Measurements from ENCODE around the gene EME1.
A peak's percentile ranks its signal among the peaks of the same experiment; 100 is the strongest.

EME1 gene

GRCh38 chr17:50363217-50364060 is 9.6 kb upstream of the EME1 start:
- DNase-seq (ENCODE audit: low spot score): no peak

GRCh38 chr17:50364061-50364458 is 9.0 kb upstream of the EME1 start:
- no peak for DNase-seq (ENCODE audit: low spot score)

DNA sequence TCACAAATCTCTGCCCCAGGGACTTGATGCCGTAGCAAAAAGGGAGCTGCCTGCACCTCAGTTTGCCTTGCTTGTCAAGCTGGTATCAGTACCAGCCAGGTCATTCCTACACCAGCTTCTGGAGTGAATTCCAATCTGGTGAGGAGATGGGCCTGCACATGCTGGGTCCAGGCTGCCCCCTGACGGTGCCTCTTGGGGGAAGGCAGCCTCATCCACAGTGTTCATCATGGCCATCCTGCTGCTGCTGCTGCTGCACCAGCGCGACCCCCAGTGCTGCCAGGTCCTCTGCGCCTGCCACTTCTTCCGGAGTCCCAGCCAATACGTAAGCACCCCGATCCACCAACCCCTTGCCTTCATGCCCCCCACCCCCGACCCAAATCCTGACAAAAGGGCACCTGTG is 8.3 kb upstream of the EME1 start:
- no peak for DNase-seq (ENCODE audit: low spot score)

- no peak for DNase-seq (ENCODE audit: low spot score)
Observed at GRCh38 chr17:50365165-50365564, 7.9 kb upstream of the EME1 start.

- DNase-seq (ENCODE audit: low spot score): no peak
Observed at GRCh38 chr17:50365649-50366393, 7.2 kb upstream of the EME1 start.

DNA sequence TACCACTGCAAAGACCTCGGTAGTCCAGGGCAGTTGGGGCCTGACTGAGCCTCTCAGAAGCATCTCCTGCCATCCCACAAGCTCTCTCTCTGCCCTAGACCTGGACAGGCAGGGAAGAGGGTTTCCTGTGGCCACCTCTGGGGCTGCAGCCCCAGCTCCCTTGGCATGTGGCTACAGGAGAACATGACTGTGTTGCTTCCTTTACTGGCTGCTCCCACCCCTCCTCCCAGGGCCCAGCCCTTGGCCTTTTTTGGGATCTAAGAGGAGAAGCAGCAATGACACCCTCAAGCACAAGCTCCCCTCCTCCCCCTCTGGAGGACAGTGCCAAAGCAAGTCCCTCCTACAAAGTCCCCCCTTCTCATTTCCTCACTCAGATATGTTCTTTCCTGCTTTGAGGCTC is 5.6 kb upstream of the EME1 start:
- no peak for DNase-seq (ENCODE audit: low spot score)

GRCh38 chr17:50370052-50370451 is 3.0 kb upstream of the EME1 start:
- no peak for DNase-seq (ENCODE audit: low spot score)

GRCh38 chr17:50371526-50371925 is 1.5 kb upstream of the EME1 start:
- DNase-seq (ENCODE audit: low spot score): peak; percentile 22

DNA sequence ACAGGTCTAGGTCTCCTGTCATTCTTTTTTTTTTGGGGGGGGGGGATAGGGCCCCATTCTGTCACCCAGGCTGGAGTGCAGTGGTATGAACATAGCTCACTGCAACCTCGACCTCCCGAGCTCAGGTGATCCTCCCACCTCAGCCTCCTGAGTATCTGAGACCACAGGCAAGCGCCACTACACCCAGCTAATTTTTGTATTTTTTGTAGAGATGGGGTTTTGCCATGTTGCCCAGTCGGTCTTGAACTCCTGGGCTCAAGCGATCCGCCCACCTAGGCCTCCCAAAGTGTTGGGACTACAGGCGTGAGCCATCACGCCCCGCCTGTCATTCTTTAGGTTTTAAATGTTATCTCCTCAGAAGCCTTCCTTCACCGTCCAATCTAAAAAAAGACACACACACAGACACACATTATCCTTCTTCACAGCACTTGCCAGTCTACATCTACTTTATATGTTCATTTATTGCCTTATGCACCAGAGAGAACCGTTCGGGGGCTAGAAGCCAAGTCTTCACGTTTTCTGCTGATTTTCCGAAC is 739 bp upstream of the EME1 start:
- no peak for DNase-seq (ENCODE audit: low spot score)

- DNase-seq (ENCODE audit: low spot score): no peak
Observed at GRCh38 chr17:50373705-50374104, 676 bp downstream of the EME1 start.

DNA sequence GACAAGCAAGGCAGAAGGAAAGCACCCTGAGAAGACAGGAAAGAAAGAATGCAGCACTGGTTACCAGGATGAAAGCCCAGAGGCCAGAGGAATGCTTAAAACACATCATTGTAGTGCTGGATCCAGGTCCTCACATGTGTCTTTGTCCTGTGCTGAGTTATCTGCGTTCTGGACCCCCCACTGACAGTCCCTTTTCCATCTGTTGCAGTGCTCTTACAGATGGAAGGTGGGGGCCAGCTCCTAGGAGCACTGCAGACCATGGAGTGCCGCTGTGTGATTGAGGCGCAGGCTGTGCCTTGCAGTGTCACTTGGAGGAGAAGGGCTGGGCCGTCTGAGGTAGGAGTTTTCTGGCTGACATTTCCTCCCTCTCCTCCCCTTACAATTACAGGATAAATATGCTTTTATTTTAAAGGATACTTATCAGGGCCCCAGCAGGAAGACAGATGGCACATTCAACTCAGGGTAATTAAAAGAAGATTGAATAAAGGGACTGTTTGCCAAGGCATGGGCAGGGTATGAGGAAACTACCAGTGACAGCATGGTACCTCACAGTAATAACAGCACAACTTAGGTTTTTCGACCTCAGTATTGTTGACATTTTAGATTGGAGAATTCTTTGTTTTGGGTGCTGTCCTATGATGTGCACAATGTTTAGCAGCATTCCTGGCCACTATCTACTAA is 3.0 kb downstream of the EME1 start:
- no peak for DNase-seq (ENCODE audit: low spot score)

DNA sequence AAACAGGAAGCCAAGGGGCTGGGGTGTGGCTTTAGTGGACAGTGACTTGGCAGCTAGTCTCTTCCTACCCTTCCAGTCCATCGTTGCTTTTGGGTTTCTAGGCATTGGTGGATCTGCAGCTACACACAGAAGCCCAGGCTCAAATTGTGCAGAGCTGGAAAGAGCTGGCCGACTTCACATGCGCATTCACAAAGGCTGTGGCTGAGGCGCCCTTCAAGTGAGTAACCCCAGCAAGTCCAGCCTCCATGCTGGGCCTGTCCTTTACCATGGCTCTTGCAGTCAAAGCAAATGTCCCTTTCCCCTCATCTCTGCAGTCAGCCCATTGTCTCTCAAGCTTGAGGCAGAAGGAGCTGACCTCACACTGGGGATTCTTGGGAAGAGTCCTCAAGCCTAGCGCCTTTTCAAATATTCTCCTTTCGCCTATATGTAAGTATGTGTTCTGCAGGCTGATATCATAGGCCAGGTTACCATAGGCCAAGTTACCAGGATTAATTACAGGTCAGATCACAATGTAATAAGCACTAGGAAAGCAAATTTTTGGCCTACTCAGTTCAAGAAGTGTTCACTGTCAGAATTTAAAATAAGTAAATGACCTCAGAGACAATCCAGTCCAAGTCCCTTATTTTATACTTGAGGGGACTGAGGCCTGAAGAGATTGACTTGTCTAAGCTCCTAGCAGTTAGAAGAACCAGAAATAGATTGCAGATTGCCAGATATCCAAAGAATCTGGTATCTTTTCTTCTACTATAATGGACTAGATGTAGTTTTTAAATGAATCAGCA is 6.5 kb downstream of the EME1 start:
- no peak for DNase-seq (ENCODE audit: low spot score)

DNA sequence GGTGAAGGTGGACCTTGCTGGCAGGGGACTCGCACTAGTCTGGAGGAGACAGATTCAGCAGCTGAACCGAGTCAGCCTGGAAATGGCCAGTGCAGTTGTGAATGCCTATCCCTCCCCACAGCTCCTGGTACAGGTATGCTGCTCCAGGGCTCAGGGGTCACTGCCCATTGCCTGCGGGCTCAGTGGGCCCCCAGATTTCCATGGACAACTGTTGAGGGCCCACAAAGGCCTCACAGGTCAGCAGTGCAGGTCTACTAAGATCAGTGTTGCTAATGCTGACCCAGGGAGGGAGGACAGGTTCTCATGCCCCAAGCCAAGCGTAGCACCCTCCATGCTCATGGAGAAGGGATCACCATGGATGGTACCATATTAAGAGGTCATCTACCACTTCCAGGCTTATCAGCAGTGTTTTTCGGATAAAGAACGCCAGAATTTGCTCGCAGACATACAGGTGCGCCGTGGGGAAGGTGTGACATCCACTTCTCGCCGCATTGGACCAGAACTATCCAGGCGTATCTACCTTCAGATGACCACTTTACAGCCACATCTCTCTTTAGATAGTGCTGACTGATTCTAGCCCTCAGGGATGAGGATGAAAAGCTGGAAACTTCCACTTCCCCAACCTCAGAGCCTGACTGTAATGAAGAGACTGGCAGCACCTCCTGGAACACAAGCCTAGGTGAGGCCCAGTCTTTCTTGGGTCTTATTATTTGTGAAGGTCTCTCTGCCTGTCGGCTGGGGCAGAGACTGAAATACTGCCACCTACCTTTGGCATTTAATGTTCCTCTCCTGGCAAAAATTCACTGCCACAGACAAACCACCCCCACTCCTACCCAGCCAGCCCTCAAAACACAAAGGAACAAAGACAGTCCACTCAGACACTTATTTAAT is 7.6 kb downstream of the EME1 start:
- DNase-seq (ENCODE audit: low spot score): no peak

- DNase-seq (ENCODE audit: low spot score): no peak
Observed at GRCh38 chr17:50381260-50381815, 8.3 kb downstream of the EME1 start.

DNA sequence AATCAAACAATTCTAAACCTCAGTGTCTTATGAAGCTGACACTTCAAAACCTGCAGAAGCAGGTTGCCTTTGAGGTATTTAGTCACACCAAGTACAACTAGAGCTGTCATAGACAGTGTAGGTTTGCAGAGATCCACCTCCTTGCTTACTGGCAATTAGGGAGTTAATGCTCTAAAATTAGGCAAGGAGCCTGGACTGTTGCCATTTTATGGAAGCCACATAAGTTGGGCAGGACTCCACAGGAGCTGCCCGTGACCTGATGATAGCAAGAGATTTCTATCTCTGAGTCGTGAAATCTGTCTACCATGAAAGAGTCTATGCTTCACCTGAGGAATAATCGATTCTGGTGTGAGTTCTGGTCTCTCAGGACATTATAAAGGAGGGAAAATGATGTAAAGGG is 8.9 kb downstream of the EME1 start:
- no peak for DNase-seq (ENCODE audit: low spot score)

DNA sequence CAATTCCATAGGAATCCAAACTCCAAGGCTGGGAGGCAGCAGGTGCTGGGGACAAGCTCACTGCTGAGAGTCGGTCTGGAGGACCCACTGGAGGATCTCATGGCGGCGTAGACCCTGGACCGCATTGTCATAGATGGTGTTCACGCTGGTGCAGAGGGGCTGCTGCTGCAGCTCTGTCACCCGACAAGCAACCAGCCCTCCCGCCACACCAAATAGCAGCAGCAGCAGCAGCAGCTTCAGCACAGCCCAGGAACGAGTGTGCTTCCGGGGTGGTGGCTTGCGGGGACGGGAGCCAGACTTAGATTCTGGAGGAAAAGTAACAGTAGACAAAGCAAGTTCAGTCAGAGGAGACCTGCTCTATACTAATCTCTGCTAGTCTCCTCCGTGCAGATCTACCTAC is 9.9 kb downstream of the EME1 start:
- no peak for DNase-seq (ENCODE audit: low spot score)

DNA sequence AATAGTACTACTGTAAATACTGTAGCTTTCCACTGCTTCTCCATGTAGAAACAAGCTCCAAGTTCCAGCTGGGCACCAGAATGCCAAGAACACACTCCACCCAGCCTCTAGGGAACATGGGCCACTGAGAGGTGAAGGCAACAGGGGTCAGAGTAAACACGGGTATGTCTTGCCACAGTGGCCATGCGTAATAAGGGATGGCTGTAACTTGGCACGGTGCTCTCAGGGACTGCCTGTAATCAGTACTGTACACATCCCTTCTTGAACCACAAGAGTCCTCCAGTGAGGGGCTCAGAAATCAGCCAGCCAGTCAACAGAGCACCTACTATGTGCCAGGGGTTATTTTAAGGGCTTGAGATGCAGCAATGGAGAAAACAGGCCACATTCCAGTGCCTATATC is 13.5 kb downstream of the EME1 start:
- DNase-seq (ENCODE audit: low spot score): no peak

DNA sequence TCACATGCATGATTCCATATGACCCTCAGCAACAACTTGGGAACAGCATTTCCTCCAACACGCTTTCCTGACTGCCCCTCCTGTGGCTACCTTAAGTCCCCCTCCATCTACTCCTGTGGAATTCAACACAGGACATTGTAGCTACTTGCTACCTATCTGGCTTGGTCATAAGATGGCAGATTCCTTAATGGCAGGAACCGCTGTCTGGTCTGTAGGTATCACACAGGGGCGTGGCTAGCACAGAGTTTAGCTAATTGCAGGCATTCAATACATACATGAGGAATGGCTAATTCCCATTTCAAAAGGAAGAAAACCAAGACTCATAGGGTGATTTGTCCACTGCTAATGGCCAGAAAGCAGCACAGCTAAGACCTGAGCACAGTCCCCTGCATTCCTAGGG is 15.7 kb downstream of the EME1 start:
- DNase-seq (ENCODE audit: low spot score): no peak

DNA sequence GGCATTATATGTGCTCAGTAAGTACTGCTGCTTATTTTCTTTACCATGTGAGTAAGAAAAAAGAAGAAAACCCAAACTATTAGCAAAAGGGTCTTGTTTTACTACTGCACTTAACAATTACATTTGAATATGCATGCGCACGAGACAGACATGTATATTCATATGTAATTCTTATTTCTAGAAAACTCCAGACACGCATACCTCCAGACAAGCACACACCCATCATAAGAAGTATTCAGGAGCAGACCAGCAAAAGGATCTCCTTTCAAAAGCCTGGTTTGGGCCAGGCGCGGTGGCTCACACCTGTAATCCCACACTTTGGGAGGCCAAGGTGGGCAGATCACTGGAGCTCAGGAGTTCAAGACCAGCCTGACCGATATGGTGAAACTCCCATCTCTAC is 16.5 kb downstream of the EME1 start:
- no peak for DNase-seq (ENCODE audit: low spot score)

GRCh38 chr17:50392621-50393020 is 19.6 kb downstream of the EME1 start:
- DNase-seq (ENCODE audit: low spot score): no peak

GRCh38 chr17:50393700-50394099 is 20.7 kb downstream of the EME1 start:
- no peak for DNase-seq (ENCODE audit: low spot score)
